Panc1 (cell line): Measurements from ENCODE around the gene COX15. TPM values are rescaled to one million over a fixed set of nuclear protein-coding genes. Genes with fewer than 3 reads are reported as not detected.

Source experiments
- ATAC-seq: fragments of 200-7000 bp; cut with Tn5 transposase; 2 replicates; pipeline ENCODE4 v1.9.1; 2020; ENCODE audit warnings: mild to moderate bottlenecking, moderate library complexity
- BruUV-seq: library from RNA; stranded (reverse); fragments of 400-500 nt; replicated peaks from 2 replicates; lab custom pipeline; 2021; lab: Mats Ljungman, UMichigan
- CTCF ChIA-PET: fragments of 300-600 bp; sonication (Branson Sonifier 250); formaldehyde crosslinking; loops from one replicate; lab custom pipeline; 2022; ENCODE audit warnings: antibody characterized with exemption; lab: Charles Lee
- POLR2A ChIA-PET: fragments of 300-600 bp; sonication (Branson Sonifier 250); formaldehyde crosslinking; loops from one replicate; lab custom pipeline; 2022; ENCODE audit warnings: antibody characterized with exemption; lab: Charles Lee
- DNase-seq: peaks from one replicate; pipeline ENCODE4 v3.0.0-alpha.2; 2010; ENCODE audit warnings: low read depth, low spot score
- H3K27ac ChIP-seq: 2 replicates; pipeline ENCODE4 v1.5.1; 2011; ENCODE audit warnings: mild to moderate bottlenecking, low read length, inconsistent platforms
- H3K27me3 ChIP-seq: fragments of 200-500 bp; sonication (Bioruptor generic); 2 replicates; pipeline ENCODE4 v1.6.0; 2014; ENCODE audit warnings: low read length, inconsistent platforms; ENCODE audit not compliant: control insufficient read depth, insufficient read depth
- H3K36me3 ChIP-seq: fragments of 200-500 bp; sonication (Bioruptor generic); 2 replicates; pipeline ENCODE4 v1.5.1; 2014; ENCODE audit warnings: inconsistent platforms, mild to moderate bottlenecking, low read length, moderate library complexity; ENCODE audit not compliant: control insufficient read depth, insufficient read depth
- H3K4me1 ChIP-seq: 2 replicates; pipeline ENCODE4 v1.5.1; 2011; ENCODE audit warnings: inconsistent platforms, mild to moderate bottlenecking, low read length, moderate library complexity; ENCODE audit not compliant: control insufficient read depth, insufficient read depth
- H3K4me3 ChIP-seq, 2 experiments: 2 replicates each; pipeline ENCODE4 v1.5.1; 2011 to 2012; ENCODE audit warnings: low read depth in 2 of 2, low read length in 2 of 2, mild to moderate bottlenecking in 2 of 2, inconsistent platforms in 1 of 2, moderate library complexity in 1 of 2
- H3K9me3 ChIP-seq: fragments of 200-500 bp; sonication (Bioruptor generic); 2 replicates; pipeline ENCODE4 v1.5.1; 2014; ENCODE audit warnings: low read depth, mild to moderate bottlenecking, inconsistent platforms, low read length, moderate library complexity; ENCODE audit not compliant: control insufficient read depth, insufficient read depth
- POLR2AphosphoS5 ChIP-seq: IDR thresholded peaks from 2 replicates; pipeline ENCODE4 v1.6.1; 2012; ENCODE audit warnings: mild to moderate bottlenecking, low read depth, low read length, moderate library complexity
- SIN3A ChIP-seq: IDR thresholded peaks from 2 replicates; pipeline ENCODE4 v1.6.1; 2012; ENCODE audit warnings: low read depth, mild to moderate bottlenecking, low read length, moderate library complexity, borderline replicate concordance; ENCODE audit not compliant: insufficient read depth
- TCF7L2 ChIP-seq: IDR thresholded peaks from 2 replicates; pipeline ENCODE4 v1.6.1; 2011; ENCODE audit warnings: mild to moderate bottlenecking, low read depth, low read length, inconsistent platforms
- in situ Hi-C: cut with HindIII; loops from 2 replicates; pipeline ENCODE4 v1.10.0; 2016; ENCODE audit warnings: low sequenced_read_pairs, low pct_unique_long_range_greater_than_20kb
- intact Hi-C: fragments of 100-400 bp; cut with micrococcal nuclease; formaldehyde crosslinking; loops from one replicate; pipeline ENCODE4 v1.10.0; 2022; ENCODE audit not compliant: unreplicated experiment
- total RNA-seq: library from RNA; stranded (reverse); gene quantifications from one replicate; pipeline ENCODE4 v1.2.1, GENCODE V29; 2021; ENCODE audit not compliant: unreplicated experiment
- TF ChIP-seq, protein P1 (sequence below), 2 experiments: IDR thresholded peaks; 2 replicates each; pipeline ENCODE4 v1.6.1; 2011 to 2012; ENCODE audit warnings: low read depth in 2 of 2, control low read depth in 1 of 2, low read length in 1 of 2, mild to moderate bottlenecking in 1 of 2, moderate library complexity in 1 of 2; ENCODE audit not compliant: insufficient read depth in 1 of 2
- TF ChIP-seq, protein P2 (sequence below): fragments of 450-650 bp; IDR thresholded peaks from 2 replicates; pipeline ENCODE4 v1.5.1; 2017; ENCODE audit warnings: mild to moderate bottlenecking

The COX15 gene
- total RNA-seq, 1 experiment from 2014 or later, result 62.9 TPM

DNA sequence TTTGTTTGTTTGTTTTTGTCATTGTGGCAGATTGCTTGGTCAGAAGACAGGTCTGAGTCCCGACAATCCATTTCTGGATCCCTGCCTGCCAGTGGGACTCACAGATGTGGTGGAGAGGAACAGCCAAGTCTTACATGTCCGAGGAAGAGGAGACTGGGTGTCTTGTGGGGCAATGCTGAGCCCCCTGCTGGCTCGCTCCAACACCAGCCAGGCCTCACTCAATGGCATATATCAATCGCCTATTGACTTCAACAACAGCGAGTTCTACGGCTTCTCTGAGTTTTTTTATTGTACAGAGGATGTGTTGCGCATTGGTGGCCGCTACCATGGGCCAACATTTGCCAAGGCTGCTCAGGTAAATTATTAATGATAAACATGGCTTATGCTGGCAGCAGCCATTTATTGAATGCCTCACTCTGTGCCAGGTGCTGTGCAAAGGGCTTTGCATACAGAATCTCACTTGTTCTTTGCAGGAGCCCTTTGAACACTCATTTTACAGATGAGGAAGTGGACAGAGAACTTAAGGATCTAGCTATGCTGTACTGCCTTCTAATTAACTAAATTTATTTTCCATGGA lies 33.3 kb downstream of the COX15 start:
- POLR2A ChIA-PET, result no interaction called here
- in situ Hi-C loops, result no loop called here

DNA sequence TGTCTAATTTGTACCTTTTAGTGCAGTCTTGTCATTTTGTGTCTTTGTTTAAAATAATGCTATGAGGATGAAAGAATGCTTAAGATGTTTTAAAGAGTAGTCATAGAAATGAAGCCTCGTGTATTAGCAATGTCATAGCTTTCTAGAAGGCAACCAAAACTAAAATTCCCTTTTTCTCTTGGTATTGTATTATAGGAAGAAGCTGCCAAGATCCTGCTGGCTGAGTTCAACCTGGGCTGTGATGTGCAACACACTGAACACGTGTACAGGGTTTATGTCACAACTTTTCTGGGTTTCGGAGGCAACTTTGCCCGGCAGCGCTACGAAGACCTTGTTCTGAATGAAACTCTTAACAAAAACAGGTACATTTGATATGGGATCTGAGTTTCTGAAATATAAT lies 36.2 kb downstream of the COX15 start:
- ATAC-seq, result no peak
- DNase-seq, result no peak
- no peaks in the 10 kb centered on the region for H3K27me3 ChIP-seq
- no peaks in the 10 kb centered on the region for H3K9me3 ChIP-seq
- TF ChIP-seq, protein P1, sequence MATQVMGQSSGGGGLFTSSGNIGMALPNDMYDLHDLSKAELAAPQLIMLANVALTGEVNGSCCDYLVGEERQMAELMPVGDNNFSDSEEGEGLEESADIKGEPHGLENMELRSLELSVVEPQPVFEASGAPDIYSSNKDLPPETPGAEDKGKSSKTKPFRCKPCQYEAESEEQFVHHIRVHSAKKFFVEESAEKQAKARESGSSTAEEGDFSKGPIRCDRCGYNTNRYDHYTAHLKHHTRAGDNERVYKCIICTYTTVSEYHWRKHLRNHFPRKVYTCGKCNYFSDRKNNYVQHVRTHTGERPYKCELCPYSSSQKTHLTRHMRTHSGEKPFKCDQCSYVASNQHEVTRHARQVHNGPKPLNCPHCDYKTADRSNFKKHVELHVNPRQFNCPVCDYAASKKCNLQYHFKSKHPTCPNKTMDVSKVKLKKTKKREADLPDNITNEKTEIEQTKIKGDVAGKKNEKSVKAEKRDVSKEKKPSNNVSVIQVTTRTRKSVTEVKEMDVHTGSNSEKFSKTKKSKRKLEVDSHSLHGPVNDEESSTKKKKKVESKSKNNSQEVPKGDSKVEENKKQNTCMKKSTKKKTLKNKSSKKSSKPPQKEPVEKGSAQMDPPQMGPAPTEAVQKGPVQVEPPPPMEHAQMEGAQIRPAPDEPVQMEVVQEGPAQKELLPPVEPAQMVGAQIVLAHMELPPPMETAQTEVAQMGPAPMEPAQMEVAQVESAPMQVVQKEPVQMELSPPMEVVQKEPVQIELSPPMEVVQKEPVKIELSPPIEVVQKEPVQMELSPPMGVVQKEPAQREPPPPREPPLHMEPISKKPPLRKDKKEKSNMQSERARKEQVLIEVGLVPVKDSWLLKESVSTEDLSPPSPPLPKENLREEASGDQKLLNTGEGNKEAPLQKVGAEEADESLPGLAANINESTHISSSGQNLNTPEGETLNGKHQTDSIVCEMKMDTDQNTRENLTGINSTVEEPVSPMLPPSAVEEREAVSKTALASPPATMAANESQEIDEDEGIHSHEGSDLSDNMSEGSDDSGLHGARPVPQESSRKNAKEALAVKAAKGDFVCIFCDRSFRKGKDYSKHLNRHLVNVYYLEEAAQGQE (IDR thresholded peaks at IDR 0.05; ENCODE audit: insufficient read depth in 1 of 2, low read depth in 2 of 2, low read length in 1 of 2), result no peak
- TF ChIP-seq TCF7L2 (no peak), POLR2AphosphoS5 (no peak)
- no peaks in the 10 kb centered on the region for H3K4me1 ChIP-seq
- no peak overlapping the region for H3K4me3 ChIP-seq
- BruUV-seq, result no TSS peak
- peaks cover 8% of the 10 kb centered on the region; the same call in 1 of the 2 replicates for H3K36me3 ChIP-seq
- intact Hi-C loops (no loop called here), in situ Hi-C loops (no loop called here)
- ChIA-PET CTCF (no interaction called here), POLR2A (interaction anchor here (0.5 kb wide), 1 partner anchor 128 kb away, joined by 3 read pairs; no protein-coding TSS in a partner anchor)
- no peak overlapping the region for H3K27ac ChIP-seq

More for the DNA sequence above, 33.3 kb downstream of the COX15 start:
- Histone ChIP-seq H3K4me3 (no peak overlapping the region), H3K27me3 (no peaks in the 10 kb centered on the region), H3K9me3 (no peaks in the 10 kb centered on the region), H3K27ac (no peak overlapping the region), H3K4me1 (no peaks in the 10 kb centered on the region), H3K36me3 (peaks cover 13% of the 10 kb centered on the region)
- CTCF ChIA-PET, result no interaction called here
- no peak for DNase-seq
- BruUV-seq, result no TSS peak
- intact Hi-C loops, result no loop called here
- TF ChIP-seq, protein P2, sequence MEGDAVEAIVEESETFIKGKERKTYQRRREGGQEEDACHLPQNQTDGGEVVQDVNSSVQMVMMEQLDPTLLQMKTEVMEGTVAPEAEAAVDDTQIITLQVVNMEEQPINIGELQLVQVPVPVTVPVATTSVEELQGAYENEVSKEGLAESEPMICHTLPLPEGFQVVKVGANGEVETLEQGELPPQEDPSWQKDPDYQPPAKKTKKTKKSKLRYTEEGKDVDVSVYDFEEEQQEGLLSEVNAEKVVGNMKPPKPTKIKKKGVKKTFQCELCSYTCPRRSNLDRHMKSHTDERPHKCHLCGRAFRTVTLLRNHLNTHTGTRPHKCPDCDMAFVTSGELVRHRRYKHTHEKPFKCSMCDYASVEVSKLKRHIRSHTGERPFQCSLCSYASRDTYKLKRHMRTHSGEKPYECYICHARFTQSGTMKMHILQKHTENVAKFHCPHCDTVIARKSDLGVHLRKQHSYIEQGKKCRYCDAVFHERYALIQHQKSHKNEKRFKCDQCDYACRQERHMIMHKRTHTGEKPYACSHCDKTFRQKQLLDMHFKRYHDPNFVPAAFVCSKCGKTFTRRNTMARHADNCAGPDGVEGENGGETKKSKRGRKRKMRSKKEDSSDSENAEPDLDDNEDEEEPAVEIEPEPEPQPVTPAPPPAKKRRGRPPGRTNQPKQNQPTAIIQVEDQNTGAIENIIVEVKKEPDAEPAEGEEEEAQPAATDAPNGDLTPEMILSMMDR, result peak; percentile 38
- no peak for TF ChIP-seq TCF7L2
- no peak for TF ChIP-seq POLR2AphosphoS5
- TF ChIP-seq, protein P1 (IDR thresholded peaks at IDR 0.05; ENCODE audit: insufficient read depth in 1 of 2, low read depth in 2 of 2, low read length in 1 of 2), result no peak
- TF ChIP-seq SIN3A, result no peak
- no peak for ATAC-seq
